Testis (tissue), 3 donors: ENCODE measurements around the gene DHRS3. TPM values are rescaled to one million over a fixed set of nuclear protein-coding genes. Genes with fewer than 3 reads are reported as not detected.

Source experiments
- DNase-seq: peaks from one replicate; pipeline ENCODE4 v3.0.0-alpha.2; 2019
- H3K27ac ChIP-seq, 2 donors: fragments of 200-600 bp; sonication (generic); one replicate each; pipeline ENCODE4 v1.5.1; 2019
- H3K27me3 ChIP-seq: fragments of 200-600 bp; sonication (generic); one replicate; pipeline ENCODE4 v1.5.1; 2019
- H3K36me3 ChIP-seq: fragments of 200-600 bp; sonication (generic); one replicate; pipeline ENCODE4 v1.5.1; 2017; ENCODE audit warnings: low read depth; ENCODE audit errors: missing control alignments
- H3K4me1 ChIP-seq: fragments of 200-600 bp; sonication (generic); one replicate; pipeline ENCODE4 v1.5.1; 2019
- H3K4me3 ChIP-seq, 2 donors: fragments of 200-600 bp; sonication (generic); one replicate each; pipeline ENCODE4 v1.5.1; 2017 to 2019
- H3K9me3 ChIP-seq: fragments of 200-600 bp; sonication (generic); one replicate; pipeline ENCODE4 v1.5.1; 2017
- CTCF ChIP-seq, 3 experiments: fragments of 450-650 bp in 2 of 3; fragments of 200-600 bp in 1 of 3; sonication (generic) in 1 of 3; IDR thresholded peaks; one replicate each; pipeline ENCODE4 v1.5.1; 2016 to 2019; ENCODE audit warnings: antibody characterized with exemption in 3 of 3, mild to moderate bottlenecking in 2 of 3, moderate library complexity in 1 of 3
- POLR2A ChIP-seq: fragments of 450-650 bp; IDR thresholded peaks from one replicate; pipeline ENCODE4 v1.6.1; 2017; ENCODE audit warnings: antibody characterized with exemption, mild to moderate bottlenecking, moderate library complexity
- WGBS, 2 donors: methylation state at CpG; one replicate each; pipeline ENCODE4 v1.1.5; 2018; 5-methylcytosine and 5-hydroxymethylcytosine counted together
- intact Hi-C: fragments of 100-400 bp; cut with DNase I; formaldehyde crosslinking; loops from one replicate; pipeline ENCODE4 v1.15.1; 2023; ENCODE audit warnings: low total_unique reads
- microRNA-seq, 2 donors: library from miRNA; unstranded; fragments of <30 nt; microRNA quantifications; one replicate each; pipeline ENCODE4, GENCODE V29; 2016; ENCODE audit warnings: borderline number of aligned reads in 2 of 2, borderline replicate concordance in 1 of 2
- polyA plus RNA-seq: library from polyadenylated mRNA; stranded (reverse); fragments of 350-450 nt; fragmentation: Illumina TruSeq; extraction: RNeasy Lipid Tissue Mini Kit (QIAGEN cat#74804); gene quantifications from one replicate; pipeline ENCODE4 v1.2.3, GENCODE V29; 2014; ENCODE audit warnings: low read depth, low replicate concordance; ENCODE audit not compliant: insufficient read depth
- small RNA-seq, 2 donors: library from RNA; depleted of rRNA; stranded (forward); fragments of <200 nt; gene quantifications; one replicate each; pipeline ENCODE3, GENCODE V24; 2016
- total RNA-seq, 2 donors: library from RNA; depleted of rRNA; stranded (reverse); fragments of >200 nt; gene quantifications; one replicate each; pipeline ENCODE4 v1.2.3, GENCODE V29; 2016

DHRS3 gene
- total and polyA plus RNA-seq, 3 donors from 2014 or later = 27.1 to 38.7 (median 30.2) TPM

DNA sequence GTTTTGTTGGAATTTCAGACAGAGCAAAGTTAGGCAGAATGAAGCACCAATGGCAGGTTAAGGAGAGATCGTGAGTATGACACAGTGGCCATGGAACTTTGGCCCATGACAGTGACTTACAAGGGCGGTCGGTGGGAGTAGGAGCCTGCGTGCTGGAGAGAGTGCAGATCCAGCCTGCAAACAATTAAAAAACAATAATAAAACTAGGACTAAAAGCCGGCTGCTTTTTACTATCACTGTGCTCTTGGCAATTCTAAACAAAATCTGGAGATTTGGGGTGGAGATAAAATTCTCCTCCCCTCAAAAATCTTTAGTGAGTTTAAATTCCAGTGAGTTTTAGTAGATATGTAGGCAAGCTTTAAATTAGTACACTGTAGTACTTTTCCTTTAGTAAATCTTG is 96.9 kb downstream of the DHRS3 start:
- H3K27me3 ChIP-seq = no peaks in the 10 kb centered on the region
- H3K4me3 ChIP-seq = no peak overlapping the region
- WGBS, 2 donors = 61 to 85% methylated on average over 5 of the region's 5 CpGs
- no peak for DNase-seq
- H3K27ac ChIP-seq = no peak overlapping the region
- no peaks in the 10 kb centered on the region for H3K36me3 ChIP-seq
- no peaks in the 10 kb centered on the region for H3K9me3 ChIP-seq
- no peak for TF ChIP-seq POLR2A
- TF ChIP-seq CTCF (IDR thresholded peaks at IDR 0.05) = no peak
- peaks cover 18% of the 10 kb centered on the region for H3K4me1 ChIP-seq
- intact Hi-C loops = no loop called here

GRCh38 chr1:12519693-12520364 is 98.2 kb downstream of the DHRS3 start:
- Histone ChIP-seq H3K4me3 (no peak overlapping the region), H3K9me3 (no peaks in the 10 kb centered on the region), H3K36me3 (no peaks in the 10 kb centered on the region), H3K27ac (no peak overlapping the region), H3K27me3 (no peaks in the 10 kb centered on the region), H3K4me1 (peaks cover 10% of the 10 kb centered on the region)
- intact Hi-C loops = no loop called here
- WGBS, 2 donors = 83 to 87% methylated on average over 11 of the region's 11 CpGs
- TF ChIP-seq CTCF (IDR thresholded peaks at IDR 0.05) = no peak
- TF ChIP-seq POLR2A = no peak
- no peak for DNase-seq

- Histone ChIP-seq H3K4me1 (peaks cover 10% of the 10 kb centered on the region), H3K36me3 (no peaks in the 10 kb centered on the region), H3K27me3 (no peaks in the 10 kb centered on the region), H3K4me3 (no peak overlapping the region), H3K9me3 (no peaks in the 10 kb centered on the region), H3K27ac (no peak overlapping the region)
- TF ChIP-seq POLR2A = no peak
- no peak for TF ChIP-seq CTCF (IDR thresholded peaks at IDR 0.05)
- intact Hi-C loops = no loop called here
- DNase-seq = peak; percentile 47
- WGBS, 2 donors = 33 to 40% methylated on average over 18 to 21 of the region's 21 CpGs
Observed at GRCh38 chr1:12518931-12519692, 98.9 kb downstream of the DHRS3 start.

Small RNA genes within 50 kb of the gene (microRNA-seq; reads per million reads assigned to microRNA genes)
- 0 to 0.70 reads per million in 2 donors for gene MIR6730

Small RNA genes within 50 kb of the gene (small RNA-seq; reads per million reads assigned to genes)
- gene MIR6730 (0 reads per million in 2 donors), gene RNU6ATAC18P (0 reads per million in 2 donors)

Other genes with a start within 250 kb of the DHRS3 start
- gene AADACL4, start 25.9 kb upstream of the DHRS3 start, total RNA-seq = not detected
- 0.66 TPM for gene AADACL4, start 25.9 kb upstream of the DHRS3 start, polyA plus RNA-seq
- not detected for gene AADACL3, start 97.9 kb upstream of the DHRS3 start, total RNA-seq
- not detected for gene AADACL3, start 97.9 kb upstream of the DHRS3 start, polyA plus RNA-seq
- 10 to 100 TPM in 1 of 2 donors, 1 to 10 TPM in 1; 8.1 to 13.4 TPM for gene CFAP107, start 128.0 kb upstream of the DHRS3 start, total RNA-seq
- 87.9 TPM for gene CFAP107, start 128.0 kb upstream of the DHRS3 start, polyA plus RNA-seq
- gene PRAMEF12, start 155.5 kb upstream of the DHRS3 start, total RNA-seq = under 1 TPM; 0.24 to 0.25 TPM
- gene PRAMEF12, start 155.5 kb upstream of the DHRS3 start, polyA plus RNA-seq = not detected
- gene PRAMEF1, start 173.2 kb upstream of the DHRS3 start, total RNA-seq = not detected
- gene PRAMEF1, start 173.2 kb upstream of the DHRS3 start, polyA plus RNA-seq = 0.61 TPM
- not detected for gene PRAMEF11, start 213.2 kb upstream of the DHRS3 start, total RNA-seq
- not detected for gene PRAMEF11, start 213.2 kb upstream of the DHRS3 start, polyA plus RNA-seq
- under 1 TPM in 1 of 2 donors, not detected in 1; 0.31 TPM for gene HNRNPCL1, start 230.5 kb upstream of the DHRS3 start, total RNA-seq
- not detected for gene HNRNPCL1, start 230.5 kb upstream of the DHRS3 start, polyA plus RNA-seq
- gene PRAMEF2, start 238.9 kb upstream of the DHRS3 start, total RNA-seq = under 1 TPM in 1 of 2 donors, not detected in 1; 0.24 TPM
- gene PRAMEF2, start 238.9 kb upstream of the DHRS3 start, polyA plus RNA-seq = 0.73 TPM